GM18508 (cell line): ENCODE measurements around the gene THBS2.
"Not testable (repeated sequence)": the region's sequence is repeated elsewhere in the genome, so short reads cannot be mapped to it uniquely, and the experiment has no call there.

Experiments
- ATAC-seq: cut with Tn5 transposase; IDR thresholded peaks from one replicate; pipeline ENCODE4 v1.9.1; 2021; ENCODE audit warnings: moderate number of reproducible peaks; ENCODE audit not compliant: insufficient read depth, unreplicated experiment

The THBS2 gene

DNA sequence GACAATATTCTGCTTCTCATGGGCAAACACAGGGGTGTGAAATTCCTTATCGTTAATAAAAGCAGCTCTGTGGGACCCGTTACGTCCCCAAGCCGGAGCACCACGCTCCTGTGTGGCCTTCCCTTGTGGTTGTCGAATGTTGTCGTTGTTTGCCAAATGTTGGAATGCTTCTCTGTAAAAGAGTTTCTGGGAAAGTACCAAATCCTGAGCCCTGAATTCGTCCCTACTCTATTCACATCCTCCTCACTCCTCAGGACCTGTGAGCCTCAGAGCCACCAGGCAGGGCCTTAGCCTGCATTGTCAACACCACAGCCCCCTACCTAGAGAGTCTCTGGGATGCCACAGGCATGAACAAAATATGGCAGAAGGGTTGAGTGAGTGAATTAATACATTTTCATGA, 64.0 kb downstream of the THBS2 start:
- ATAC-seq, result no peak

DNA sequence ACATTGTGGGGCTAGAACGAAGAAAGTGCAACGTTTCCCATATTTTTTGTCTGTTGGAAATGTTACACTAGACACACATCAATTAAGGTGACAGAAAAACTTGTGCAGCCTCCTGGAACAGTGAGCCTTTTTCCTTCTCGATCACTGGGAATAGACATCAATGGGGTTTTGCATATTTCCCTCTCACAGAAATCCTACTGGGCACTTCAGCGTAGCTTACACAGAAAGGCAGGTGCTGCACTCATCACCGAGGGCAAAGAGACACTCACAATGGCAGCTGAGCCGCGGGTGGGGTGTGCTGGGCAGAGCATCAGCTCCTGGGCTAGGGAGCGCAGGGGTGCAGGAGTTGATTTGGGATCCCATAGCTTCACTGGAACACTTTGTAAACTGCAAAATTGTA, 64.5 kb downstream of the THBS2 start:
- ATAC-seq, result no peak

DNA sequence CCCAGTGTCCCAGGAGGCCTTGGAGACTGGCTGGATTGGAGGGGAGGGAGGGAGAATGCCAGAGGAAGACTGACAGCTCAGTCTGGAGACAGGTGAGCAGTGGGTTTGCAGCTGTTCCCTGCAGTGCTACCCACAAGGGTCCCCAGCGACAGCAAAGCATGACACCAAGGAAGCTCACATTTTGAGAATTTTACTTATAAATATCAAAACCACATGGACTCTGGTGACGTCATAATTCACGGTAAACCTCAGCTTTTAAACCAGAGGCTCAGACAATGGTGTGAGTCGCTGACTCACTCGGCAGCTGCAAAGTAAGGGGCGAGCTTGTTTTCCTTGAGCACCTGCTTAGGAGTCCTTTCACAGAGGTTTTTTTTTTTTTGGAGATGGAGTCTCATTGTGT, 65.2 kb downstream of the THBS2 start:
- ATAC-seq, result no peak

DNA sequence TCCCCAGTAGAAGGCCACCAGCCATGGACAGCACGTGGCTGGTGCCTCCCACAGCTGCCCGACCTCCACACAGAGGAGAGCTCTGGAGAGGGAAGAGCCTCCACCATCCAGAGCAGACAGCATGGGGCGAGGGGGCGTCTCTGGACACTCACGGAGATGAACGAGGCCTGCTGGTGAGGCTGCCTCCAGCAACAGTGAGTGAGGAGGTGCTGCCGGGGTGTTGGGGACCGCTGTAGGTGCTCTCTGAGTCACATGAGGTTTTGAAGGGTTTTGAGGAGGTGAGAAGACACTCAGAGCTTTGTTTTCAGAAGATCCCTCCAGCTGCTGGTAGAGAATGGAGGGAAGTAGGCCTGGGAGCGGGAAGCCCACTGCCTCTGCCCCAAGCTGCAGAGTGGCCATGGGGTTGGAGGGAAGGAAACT, 65.6 kb downstream of the THBS2 start:
- ATAC-seq, result no peak

DNA sequence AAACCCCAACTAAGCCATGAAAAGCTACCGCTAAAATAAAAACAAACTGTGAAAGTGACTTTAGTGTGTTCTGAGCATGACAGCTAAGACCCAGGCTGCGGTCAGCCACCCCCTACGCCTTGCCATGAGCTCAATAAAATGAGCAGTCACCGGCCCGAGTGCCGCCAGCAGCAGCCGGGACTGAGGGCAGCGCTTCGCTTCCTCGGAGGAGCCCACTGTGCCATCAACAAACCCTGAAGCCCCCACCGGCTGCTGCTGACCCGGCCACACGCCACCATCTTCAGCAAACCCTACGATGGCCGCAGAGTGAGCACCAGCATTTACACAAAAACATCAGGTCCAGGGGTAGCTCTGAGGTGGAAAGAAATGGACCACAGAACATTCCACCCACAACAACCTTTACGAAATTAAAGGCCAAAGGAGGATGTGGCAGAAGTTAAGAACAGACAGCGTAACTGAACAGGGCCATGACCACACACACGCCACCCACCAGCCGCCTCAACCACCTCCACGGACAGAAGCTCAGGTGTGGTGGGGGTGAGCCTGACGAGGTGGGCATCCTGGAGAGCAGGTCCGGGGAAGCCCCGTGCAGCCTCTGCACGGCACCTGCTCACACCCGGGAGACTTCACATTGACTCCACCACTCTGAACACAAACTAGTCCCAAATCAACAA, 67.0 kb downstream of the THBS2 start:
- ATAC-seq, result no peak

DNA sequence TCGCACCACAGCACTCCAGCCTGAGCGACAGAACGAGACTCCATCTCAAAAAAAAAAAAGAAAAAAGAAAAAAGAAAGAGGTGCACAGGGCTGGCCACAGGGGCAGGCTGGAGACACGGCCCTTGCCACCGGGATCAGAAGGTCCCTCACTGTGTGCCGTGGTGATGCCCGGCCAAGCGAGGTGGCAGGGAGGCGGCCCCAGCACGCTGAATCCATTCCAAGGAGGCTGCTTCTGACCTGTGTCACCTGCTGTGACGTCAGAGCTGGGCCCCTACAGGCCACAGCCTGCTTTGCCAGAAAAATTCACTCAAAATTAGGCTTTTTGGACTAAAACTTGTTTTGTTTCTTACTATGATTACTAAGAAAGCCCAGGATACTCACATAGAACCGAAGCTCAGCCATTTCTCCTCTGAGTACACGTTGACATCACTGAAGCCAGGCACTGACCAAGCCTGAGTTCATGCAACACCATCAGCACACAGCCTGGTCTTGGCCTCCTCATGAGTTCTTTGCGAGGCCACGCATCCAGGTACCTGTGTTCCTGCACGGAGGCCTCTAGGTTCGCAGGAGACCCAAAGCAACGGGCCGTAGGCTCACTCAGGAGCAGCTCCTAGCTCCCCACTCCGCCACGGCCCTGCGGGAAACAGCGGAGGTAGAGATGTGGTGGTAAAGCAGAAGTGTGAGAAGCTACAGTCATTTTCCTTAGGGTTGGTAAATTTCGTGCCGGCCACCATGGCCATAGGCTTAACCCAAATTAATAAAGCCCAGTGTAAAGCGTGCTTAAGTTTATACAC, 67.8 kb downstream of the THBS2 start:
- no peak for ATAC-seq

DNA sequence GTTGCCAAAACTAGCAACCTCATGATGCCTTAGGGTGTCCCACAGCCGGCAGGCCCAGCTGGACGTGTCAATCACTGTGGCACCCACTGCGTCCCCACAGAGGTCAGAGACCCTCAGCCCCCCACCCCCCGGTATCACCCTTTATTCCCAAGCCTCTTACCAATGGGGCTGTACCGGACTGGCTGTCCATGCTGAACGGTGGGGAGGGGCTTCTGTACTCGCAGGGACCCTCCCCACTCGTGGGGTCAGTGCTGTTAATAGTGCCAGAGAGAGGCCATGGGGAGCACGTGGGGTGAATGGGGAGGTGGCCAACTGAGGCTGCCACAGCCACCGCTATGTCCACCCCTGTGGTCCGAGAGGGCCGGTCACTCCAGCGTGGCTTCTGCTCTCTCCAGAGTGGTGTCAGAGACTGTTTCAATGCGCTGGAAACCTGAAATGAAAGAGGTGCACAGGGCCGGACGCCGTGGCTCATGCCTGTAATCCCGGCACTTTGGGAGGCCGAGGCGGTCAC, 68.6 kb downstream of the THBS2 start:
- no peak for ATAC-seq

DNA sequence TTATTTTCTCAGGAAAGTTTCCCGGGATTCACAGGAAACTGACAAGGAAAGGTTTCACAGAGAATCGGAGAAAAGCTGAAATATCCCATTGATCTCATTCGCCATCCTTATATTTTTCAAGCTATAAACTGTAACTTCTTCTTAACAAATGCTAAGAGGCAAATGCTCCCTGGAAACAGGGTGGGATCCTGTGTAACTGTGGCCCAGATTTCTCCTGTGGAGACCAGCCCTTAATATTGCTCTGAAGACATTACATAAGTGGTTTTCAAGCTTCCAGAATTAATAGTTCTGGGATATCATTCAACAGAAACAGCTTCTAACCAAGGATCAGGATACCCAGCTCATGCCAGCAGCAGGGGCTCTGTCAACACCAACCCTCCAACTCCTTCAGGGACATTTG, 69.2 kb downstream of the THBS2 start:
- ATAC-seq, result no peak

DNA sequence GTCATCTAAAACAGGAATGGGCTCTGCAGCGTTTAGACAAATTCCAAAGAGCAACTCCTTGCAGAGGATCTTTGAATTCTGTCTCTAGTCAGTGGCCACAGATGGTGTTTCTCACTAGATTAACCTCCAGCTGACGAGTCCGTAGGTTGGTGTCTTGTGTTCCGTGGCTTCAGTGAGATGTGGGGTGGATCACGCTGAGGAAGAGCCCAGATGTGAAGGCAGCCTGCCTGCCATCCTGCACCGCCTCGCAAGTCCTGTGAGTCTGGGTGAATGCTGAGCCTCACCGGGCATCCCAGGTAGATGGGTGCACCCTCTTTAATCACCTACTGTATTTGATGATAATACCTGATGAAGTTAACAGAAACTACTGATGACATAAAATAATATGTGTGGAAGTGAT, 70.4 kb downstream of the THBS2 start:
- no peak for ATAC-seq

DNA sequence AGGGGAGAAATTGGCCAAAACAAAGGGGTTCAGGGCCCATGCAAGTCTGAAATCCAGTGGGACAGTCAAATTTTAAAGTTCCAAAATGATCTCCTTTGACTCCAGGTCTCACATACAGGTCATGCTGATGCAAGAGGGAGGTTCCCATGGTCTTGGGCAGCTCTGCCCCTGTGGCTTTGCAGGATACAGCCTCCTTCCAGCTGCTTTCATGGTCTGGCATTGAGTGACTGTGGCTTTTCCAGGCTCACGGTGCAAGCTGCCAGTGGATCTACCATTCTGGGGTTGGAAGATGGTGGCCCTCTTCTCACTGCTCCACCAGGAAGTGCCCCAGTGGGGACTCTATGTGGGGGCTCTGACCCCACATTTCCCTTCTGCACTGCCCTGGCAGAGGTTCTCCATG, 73.8 kb downstream of the THBS2 start:
- ATAC-seq, result not testable (repeated sequence)

DNA sequence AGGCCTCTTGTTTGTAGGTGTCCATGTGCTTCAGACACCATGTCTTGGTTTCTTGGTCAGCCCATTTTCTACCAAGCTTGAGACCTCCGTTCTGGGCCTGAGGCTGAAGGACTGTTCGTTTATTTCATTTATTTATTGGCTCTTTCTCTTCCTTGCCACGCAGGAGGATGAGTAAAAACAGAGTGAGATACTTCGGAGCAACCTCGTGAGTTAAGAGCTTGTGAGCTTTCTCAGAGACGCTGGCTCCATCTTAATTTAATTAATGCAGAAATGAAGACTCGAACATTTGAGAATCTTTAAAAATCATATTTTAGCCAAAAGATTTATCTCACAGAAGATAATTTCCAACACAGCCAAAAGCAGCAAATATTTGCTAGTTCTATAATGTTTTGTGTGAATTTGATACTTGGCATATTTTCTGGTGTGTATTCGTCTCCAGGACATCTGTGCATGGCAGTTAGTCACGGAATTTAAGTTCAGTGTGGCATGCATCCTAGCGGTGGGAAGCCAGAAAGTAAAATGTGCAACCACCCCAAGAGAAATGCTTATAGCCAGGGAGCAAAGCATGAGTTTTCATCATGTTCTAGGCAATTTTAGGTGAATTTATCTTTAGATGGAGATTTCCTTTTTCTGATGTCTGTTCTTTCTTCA, 76.0 kb downstream of the THBS2 start:
- ATAC-seq, result no peak

DNA sequence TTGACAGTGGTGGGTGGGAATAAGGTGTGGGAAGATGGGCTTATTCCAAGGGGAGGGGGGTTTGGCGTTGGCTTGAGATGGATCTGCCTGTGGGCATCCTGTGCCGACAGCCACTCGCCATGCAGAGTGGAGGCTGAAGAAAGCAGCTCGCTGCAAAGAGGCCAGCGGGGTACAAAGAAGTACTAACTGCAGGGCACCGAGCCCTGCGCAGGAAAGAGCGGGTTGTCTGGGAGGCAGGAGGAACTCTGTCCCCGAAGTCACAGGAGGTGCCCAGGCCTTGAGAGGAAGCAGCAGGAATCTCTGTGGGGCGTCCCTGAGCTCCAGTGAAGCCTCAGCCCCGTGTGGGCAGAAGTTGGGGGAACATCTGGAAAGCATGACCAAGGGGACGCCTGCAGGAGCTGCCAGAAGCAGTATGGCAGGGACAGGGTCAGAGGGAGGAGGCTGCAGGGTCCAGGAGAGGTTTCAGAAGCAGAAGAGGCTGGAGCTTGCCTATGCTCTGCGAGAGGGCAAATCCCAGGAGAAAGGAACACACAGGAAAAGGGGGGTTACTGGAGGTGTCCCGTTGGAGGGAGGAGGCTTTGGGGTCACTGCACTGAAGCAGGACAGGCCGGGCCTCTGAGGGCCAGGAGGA, 77.2 kb downstream of the THBS2 start:
- ATAC-seq, result no peak

DNA sequence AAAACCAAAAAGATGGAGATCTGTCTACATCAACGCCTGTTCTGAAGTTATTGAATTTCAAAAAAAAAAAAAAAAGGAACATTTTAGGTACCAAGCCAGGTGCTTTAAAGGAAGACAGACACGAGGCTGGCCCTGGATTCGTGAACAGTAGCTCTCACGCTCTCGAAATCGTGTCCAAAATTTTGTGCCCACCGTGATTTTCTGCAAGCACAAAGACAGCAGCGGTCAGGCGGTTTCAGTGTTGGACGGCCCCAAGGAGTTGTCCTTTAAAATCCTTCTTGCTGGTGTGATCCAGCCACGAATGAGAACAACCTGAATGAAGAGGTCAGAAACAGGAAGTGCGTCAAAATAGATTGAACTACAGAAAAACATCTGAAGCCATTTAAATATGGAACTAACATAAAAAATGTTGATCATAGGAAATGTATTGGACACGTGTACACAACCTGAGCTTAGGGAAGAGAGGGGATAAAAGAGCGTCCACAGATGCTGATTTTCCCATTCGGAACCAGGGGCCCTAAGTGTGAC, 78.2 kb downstream of the THBS2 start:
- no peak for ATAC-seq

DNA sequence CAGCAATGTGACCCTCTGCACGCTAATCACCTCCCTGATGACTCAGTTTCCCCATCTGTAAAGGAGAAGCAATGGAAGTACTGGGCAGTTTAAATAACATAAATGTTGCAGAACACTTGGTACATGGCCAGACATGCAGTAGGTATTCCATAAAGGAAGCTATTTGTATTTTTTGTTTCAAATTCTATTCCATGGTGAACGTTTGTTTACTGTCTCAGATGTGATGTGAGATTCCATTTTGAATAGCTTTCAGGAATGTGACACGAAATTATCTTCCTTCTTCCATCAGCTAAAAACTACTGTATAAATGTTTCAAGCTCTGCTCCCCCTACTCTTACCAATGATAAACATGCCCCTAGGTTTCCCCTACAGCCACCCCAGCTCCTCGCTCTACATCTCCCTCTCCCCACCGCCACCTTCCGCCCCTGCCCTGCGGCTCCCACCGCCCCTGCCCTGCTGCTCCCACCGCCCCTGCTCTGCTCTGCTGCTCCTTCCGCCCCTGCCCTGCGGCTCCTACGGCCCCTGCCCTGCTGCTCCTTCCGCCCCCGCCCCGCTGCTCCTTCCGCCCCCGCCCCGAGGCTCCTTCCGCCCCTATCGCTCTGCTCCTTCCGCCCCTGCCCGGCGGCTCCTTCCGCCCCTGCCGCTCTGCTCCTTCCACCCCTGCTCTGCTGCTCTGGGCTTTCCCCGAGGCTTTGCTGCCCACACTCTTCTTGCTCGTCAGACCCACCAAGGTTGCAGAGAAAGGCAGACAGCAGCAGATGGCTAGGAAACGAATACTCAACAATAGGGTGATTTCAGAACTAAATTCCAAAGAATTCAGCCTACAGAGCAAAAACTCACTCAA, 78.9 kb downstream of the THBS2 start:
- ATAC-seq, result no peak

DNA sequence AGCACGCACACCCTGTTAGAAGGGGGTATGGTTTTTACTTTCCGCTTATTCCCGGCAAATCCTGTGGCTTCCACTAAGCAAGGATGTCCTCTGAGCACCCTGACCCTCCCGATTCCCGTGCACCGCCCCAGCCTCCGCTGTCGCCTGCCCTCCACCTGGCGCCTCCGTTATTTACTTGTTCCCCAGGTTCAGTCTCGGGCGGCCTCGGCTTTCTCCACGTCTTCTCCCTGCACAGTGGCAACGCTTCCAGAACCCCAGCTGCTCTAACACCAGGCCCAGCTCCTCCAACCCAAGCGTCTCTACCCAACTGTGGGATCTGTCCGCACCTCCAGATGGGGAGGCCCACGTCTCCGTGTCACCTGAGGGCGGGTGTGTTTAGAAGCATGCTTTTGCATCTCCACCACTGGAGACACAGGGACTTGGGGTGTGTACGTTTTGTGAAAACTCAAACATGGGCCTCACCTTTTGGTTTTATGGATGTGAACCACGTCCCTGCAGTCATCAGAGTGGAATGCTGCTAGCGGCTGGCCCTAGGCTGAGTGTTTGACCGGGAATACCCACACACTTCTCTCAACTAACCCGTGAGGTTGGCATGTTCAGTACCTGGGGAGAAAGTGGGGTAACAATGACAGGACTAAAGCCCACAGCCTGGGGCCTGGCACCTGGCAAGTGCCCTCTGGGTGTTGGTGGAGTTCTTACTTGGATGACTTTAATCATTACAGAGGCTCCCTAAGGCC, 79.9 kb downstream of the THBS2 start:
- no peak for ATAC-seq

DNA sequence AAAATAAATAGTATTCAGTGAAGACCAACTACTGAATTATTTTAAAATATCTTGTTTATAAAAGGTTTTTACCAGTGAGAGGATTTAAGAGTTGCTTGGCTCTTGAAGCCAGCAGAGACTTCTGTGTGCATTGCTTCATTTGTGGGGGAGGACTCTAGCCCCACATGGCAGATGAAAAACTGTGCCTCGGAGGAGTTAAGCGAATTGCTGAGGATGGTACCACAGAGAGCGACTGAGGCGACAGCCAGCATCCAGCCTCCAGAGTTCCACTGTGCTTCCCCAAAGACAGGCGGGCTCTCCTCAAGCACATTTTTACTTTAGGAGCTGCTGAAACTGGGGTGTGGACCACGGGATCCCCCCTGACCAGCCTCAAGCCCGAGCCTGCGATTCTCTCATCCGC, 80.7 kb downstream of the THBS2 start:
- no peak for ATAC-seq

DNA sequence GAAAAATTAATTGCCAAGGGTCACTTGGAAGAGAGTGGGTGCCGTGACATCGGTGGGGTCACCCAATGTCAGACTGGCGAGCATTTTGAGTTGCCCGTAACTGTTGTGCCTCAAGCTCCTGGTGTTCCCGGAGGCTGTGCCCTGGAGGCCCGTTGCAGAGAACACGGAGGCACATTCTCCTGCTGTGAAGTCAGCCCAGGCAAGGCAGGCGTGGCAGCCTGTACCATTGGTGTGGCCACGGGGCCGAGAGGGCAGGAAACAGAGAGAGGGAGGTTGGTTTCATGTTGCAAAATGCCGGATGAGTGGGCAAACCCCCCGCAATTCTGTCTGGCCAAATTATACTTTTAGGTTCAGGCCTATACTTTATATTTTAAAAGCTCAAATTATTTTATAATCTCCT, 81.2 kb downstream of the THBS2 start:
- ATAC-seq, result no peak

DNA sequence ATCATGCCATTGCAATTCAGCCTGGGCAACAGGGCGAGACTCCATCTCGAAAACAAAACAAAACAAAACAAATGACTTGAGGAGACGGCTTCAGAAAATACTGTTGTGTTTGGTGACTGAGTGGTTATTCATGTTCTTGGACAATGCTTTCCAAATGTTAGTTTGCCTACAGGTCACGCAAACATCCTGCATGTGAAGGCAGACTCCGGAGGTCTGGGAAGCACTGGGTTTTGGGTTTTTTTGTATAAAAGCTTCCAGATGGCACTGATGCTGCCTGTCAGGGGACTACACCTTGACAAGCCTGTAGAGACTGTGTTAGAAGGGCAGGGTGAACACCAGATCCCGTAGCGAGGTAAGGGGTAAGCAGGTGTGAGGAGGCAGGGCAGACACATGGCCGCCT, 81.7 kb downstream of the THBS2 start:
- no peak for ATAC-seq

DNA sequence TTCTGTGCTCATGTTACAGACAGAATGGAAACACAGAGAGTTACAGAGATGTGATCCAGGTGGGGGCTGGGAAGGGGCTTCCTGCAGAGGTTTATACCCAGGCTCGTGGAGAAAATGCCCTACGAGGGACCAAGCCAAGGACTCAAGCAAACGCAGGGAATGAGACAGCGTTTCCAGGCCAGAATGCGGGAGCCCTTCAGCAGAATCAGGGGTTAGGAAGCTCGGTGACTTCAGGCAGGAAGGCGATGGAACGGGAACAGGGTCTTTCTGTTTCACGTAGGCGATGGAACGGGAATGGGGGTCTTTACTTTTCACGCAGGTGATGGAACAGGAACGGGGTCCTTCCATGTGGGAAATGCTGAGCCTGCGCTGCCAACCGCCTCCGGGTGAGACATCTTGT, 82.6 kb downstream of the THBS2 start:
- ATAC-seq, result no peak
